Pancreas (tissue), 10 donors: ENCODE measurements around the gene MAP3K12. TPM values are rescaled to one million over a fixed set of nuclear protein-coding genes. Genes with fewer than 3 reads are reported as not detected.

ENCODE experiments used
- ATAC-seq, 4 donors: fragments of 200-7000 bp; cut with Tn5 transposase; one replicate each; pipeline versions ENCODE4 v1.8.0 to v1.9.1; 2020; ENCODE audit warnings: mild to moderate bottlenecking in 4 of 4, moderate library complexity in 4 of 4
- DNase-seq, 6 donors: peaks; one replicate each; pipeline ENCODE4 v3.0.0-alpha.2; 2020
- FAIRE-seq: peaks from 2 replicates; lab custom pipeline; 2012; peaks lifted over from hg19 to GRCh38; lab: Jason Lieb, UNC
- H3K27ac ChIP-seq, 4 donors: fragments of 200-600 bp; sonication (generic); 1 replicate in 3 of 4; 2 replicates in 1 of 4; pipeline versions ENCODE4 v1.5.0 to v1.8.0; 2020
- H3K27me3 ChIP-seq, 4 donors: fragments of 200-600 bp; one replicate each; pipeline ENCODE4 v1.8.0; 2021
- H3K36me3 ChIP-seq, 3 donors: fragments of 200-600 bp; sonication (generic) in 1 of 3; one replicate each; pipeline versions ENCODE4 v1.5.0 to v1.8.0; 2020 to 2021
- H3K4me1 ChIP-seq, 3 donors: fragments of 200-600 bp; one replicate each; pipeline ENCODE4 v1.8.0; 2021
- H3K4me3 ChIP-seq, 4 donors: fragments of 200-600 bp; sonication (generic) in 2 of 4; one replicate each; pipeline versions ENCODE4 v1.5.0 to v1.8.0; 2020 to 2021
- H3K9me3 ChIP-seq, 4 donors: fragments of 200-600 bp; one replicate each; pipeline ENCODE4 v1.8.0; 2021
- WGBS, 2 donors: extraction: QIAGEN DNeasy Blood & Tissue Kit; methylation state at CpG; one replicate each; pipeline ENCODE4 v1.1.7; 2013; 5-methylcytosine and 5-hydroxymethylcytosine counted together
- intact Hi-C, 3 donors: fragments of 100-400 bp; cut with DNase I; formaldehyde crosslinking; loops; one replicate each; pipeline versions ENCODE4 v1.11.1 to v1.14.2; 2022
- polyA plus RNA-seq, 2 donors: library from polyadenylated mRNA; stranded (reverse); fragments of 200-250 nt; gene quantifications; one replicate each; pipeline ENCODE4 v1.2.3, GENCODE V29; 2013
- total RNA-seq, 6 donors: library from RNA; stranded (reverse); fragmentation: NEBNext Ultra II Directional in 4 of 6; extraction: Animal tissue kit (Norgen Biotek cat#: 25700) in 4 of 6; gene quantifications; one replicate each; pipeline versions ENCODE4 v1.2.1 to v1.2.4, GENCODE V29; 2021 to 2023
- TF ChIP-seq, protein P1 (sequence below), 4 donors: fragments of 200-600 bp; sonication (generic) in 3 of 4; IDR thresholded peaks; one replicate each; pipeline versions ENCODE4 v1.5.0 to v1.8.0; 2021; ENCODE audit warnings: antibody characterized with exemption in 4 of 4
- donor health status: healthy with polysubstance abuse.
- donor health status: DM: no; HTN: no; CAD: no; lungs with moderate emphysema.
- donor health status: DM: no; HTN: no; CAD: no.
- donor health status: control.
- donor health status: control.
- donor health status: Bipolar disorder and iron deficiency.
- donor health status: DM: yes; HTN: yes; CAD: no.
- donor health status: DM: no; HTN: no; CAD: no.
- donor health status: DM: no; HTN: no; CAD: no.
- donor health status: DM: yes; HTN: yes; CAD: no.

Gene MAP3K12
- total and polyA plus RNA-seq, 8 donors, result 2.3 to 24.9 (median 4.7) TPM

DNA sequence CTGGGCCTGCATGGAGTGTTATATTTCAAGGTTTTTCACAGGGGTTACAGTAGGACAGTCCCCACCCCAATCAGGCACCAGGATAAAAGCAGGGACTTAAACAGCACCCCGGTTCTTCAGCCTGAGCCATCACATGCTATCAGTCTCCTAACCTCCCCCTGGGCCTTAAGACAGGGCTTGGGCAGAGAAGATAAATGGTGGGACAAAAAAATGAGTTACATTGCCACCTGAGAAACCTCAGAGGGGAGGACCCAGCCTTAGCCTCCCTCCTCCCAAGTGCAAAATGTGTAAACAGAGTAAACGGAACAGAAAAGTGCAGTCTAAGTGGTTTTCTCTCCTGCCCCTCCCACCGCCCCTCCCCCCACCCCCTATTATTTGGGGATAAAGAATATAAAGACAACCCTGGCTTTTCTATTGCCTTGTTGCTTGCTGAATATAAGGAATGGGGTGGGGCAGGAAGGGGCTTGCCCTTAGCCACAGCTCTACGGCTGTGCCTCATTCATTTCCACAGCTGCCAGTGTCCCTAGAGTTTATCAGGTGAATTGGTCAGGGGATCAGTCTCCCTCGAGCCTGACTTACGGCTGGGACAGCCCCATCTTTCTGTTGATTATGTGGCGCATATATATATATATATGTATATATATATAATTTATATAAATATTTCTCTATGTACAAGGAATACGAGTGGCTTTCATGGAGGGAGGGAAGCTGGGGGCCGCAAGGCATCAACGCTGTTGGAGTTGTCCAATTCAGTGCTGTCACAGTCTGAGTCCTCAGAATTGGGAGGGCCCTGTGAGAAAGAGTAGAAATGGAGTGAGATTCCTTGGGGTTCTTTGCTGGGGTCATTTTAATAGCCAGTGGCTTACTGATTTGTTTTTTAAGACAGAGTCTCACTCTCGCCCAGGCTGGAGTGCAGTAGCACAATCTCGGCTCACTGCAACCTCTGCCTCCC is 18.5 kb downstream of the MAP3K12 start:
- ATAC-seq (no peak), DNase-seq (no peak), FAIRE-seq (no peak)
- Histone ChIP-seq H3K36me3 (peaks cover 6 to 57% (median 30%) of the 10 kb centered on the region in 3 donors), H3K4me1 (peaks cover 0 to 6% (median 1%) of the 10 kb centered on the region in 3 donors), H3K9me3 (no peaks in the 10 kb centered on the region), H3K4me3 (no peak overlapping the region), H3K27ac (no peak overlapping the region), H3K27me3 (no peaks in the 10 kb centered on the region)
- WGBS, 2 donors, result 81 to 83% methylated on average over 12 of the region's 12 CpGs
- TF ChIP-seq, protein P1, sequence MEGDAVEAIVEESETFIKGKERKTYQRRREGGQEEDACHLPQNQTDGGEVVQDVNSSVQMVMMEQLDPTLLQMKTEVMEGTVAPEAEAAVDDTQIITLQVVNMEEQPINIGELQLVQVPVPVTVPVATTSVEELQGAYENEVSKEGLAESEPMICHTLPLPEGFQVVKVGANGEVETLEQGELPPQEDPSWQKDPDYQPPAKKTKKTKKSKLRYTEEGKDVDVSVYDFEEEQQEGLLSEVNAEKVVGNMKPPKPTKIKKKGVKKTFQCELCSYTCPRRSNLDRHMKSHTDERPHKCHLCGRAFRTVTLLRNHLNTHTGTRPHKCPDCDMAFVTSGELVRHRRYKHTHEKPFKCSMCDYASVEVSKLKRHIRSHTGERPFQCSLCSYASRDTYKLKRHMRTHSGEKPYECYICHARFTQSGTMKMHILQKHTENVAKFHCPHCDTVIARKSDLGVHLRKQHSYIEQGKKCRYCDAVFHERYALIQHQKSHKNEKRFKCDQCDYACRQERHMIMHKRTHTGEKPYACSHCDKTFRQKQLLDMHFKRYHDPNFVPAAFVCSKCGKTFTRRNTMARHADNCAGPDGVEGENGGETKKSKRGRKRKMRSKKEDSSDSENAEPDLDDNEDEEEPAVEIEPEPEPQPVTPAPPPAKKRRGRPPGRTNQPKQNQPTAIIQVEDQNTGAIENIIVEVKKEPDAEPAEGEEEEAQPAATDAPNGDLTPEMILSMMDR (IDR thresholded peaks at IDR 0.05), result no peak
- intact Hi-C loops, result no loop called here

DNA sequence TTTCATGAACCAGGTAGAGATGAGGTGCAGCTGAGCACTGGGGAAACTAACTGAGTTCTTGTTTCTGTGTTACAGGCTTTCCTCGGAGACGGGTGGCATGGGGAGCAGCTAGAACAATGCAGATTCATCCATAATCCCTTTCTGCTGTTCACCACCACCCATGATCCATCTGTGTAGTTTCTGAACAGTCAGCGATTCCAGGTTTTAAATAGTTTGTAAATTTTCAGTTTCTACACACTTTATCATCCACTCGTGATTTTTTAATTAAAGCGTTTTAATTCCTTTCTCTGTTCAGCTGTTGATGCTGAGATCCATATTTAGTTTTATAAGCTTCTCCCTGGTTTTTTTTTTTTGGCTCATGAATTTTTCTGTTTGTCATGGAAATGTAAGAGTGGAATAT is 19.9 kb downstream of the MAP3K12 start:
- ATAC-seq (no peak), FAIRE-seq (no peak), DNase-seq (no peak)
- no peaks in the 10 kb centered on the region for H3K9me3 ChIP-seq
- no peaks in the 10 kb centered on the region for H3K27me3 ChIP-seq
- intact Hi-C loops, result no loop called here
- TF ChIP-seq, protein P1 (IDR thresholded peaks at IDR 0.05), result no peak
- peaks cover 6 to 61% (median 40%) of the 10 kb centered on the region in 3 donors for H3K36me3 ChIP-seq
- H3K4me1 ChIP-seq, result peaks cover 3 to 17% (median 8%) of the 10 kb centered on the region in 3 donors
- 78 to 85% methylated on average over 5 of the region's 5 CpGs for WGBS, 2 donors
- no peak overlapping the region for H3K4me3 ChIP-seq
- H3K27ac ChIP-seq, result no peak overlapping the region

DNA sequence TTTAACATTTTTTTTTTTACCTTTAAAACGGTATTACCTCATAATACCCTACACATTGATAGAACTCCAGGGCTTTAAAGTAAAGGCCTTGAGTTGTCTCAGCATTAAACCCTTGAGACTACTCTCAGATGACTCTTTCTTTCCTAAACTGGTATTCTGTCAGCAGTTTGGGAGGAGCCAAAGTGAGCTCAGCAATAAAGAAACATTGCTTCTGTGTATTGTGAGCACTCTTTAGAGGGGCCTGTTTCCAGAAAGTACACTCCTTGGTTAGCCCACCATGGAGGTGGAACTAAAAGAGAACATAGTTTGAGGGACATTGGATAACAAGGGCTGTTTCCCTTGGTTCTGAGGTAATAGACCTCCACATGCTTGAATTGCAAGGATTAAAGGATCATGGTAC is 20.4 kb downstream of the MAP3K12 start:
- intact Hi-C loops, result no loop called here
- ATAC-seq, result no peak
- Histone ChIP-seq H3K36me3 (peaks cover 6 to 65% (median 40%) of the 10 kb centered on the region in 3 donors), H3K4me1 (peaks cover 8 to 21% (median 13%) of the 10 kb centered on the region in 3 donors), H3K27me3 (no peaks in the 10 kb centered on the region), H3K9me3 (no peaks in the 10 kb centered on the region), H3K27ac (no peak overlapping the region), H3K4me3 (no peak overlapping the region)
- WGBS, 2 donors, result 32 to 52% methylated on average over 1 of the region's 1 CpG
- DNase-seq, result no peak
- no peak for FAIRE-seq
- TF ChIP-seq, protein P1 (IDR thresholded peaks at IDR 0.05), result no peak

DNA sequence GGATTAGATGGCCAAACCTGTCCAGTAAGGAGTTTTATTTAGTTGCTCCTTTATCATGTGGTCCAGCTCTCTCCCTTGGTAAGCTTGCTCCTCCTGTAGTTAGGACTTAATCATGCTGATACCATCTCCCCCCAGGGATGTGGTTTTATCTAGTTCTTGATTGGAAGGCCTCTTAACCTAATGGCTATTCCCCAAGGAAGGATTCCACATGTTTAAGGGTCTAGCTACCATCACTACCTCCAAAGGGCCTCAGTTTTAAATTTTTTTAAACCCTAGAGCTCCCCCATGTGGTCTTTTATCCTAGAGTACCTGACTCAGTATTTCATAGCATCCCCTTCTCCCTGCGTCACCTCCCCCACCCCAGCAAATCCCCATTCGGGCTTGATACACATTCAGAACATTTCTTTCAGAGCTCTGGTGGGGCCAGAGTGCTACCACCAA is 22.5 kb downstream of the MAP3K12 start:
- no peak overlapping the region for H3K4me3 ChIP-seq
- peak in 3 of 4 donors; percentile 24 to 28 (median 25) for ATAC-seq
- no peaks in the 10 kb centered on the region for H3K27me3 ChIP-seq
- intact Hi-C loops, result no loop called here
- peaks cover 12 to 29% (median 16%) of the 10 kb centered on the region in 3 donors for H3K4me1 ChIP-seq
- no peak for FAIRE-seq
- DNase-seq, result no peak
- WGBS, 2 donors, result 54 to 59% methylated on average over 2 of the region's 2 CpGs
- no peak overlapping the region for H3K27ac ChIP-seq
- TF ChIP-seq, protein P1 (IDR thresholded peaks at IDR 0.05), result no peak
- peaks cover 6 to 86% (median 44%) of the 10 kb centered on the region in 3 donors for H3K36me3 ChIP-seq
- no peaks in the 10 kb centered on the region for H3K9me3 ChIP-seq
